HUDEP-2 (cell line): Measurements from ENCODE around the gene METTL22.
A peak's percentile ranks its signal among the peaks of the same experiment; 100 is the strongest.

Source experiments
- DNase-seq, 76 experiments: peaks; one replicate each; lab custom pipeline; 2025; ENCODE audit not compliant: unreplicated experiment in 76 of 76; lab: John Stamatoyannopoulos, UW

METTL22 gene

GRCh38 chr16:8630255-8630953 lies 8.9 kb downstream of the METTL22 start:
- no peak for DNase-seq

GRCh38 chr16:8631373-8631772 lies 9.9 kb downstream of the METTL22 start:
- no peak for DNase-seq

GRCh38 chr16:8631818-8632465 lies 10.4 kb downstream of the METTL22 start:
- DNase-seq = peak in 11 of 76 experiments; percentile 1 to 35 (median 17)

GRCh38 chr16:8632675-8633182 lies 11.2 kb downstream of the METTL22 start:
- no peak for DNase-seq

- peak in 26 of 76 experiments; percentile 4 to 69 (median 20) for DNase-seq
These were observed 13.7 kb downstream of the METTL22 start for GRCh38 chr16:8634991-8635736.

- DNase-seq = no peak
These were observed 18.2 kb downstream of the METTL22 start for GRCh38 chr16:8639694-8640093.

- DNase-seq = peak in 62 of 76 experiments; percentile 8 to 71 (median 50)
These were observed 20.2 kb downstream of the METTL22 start for GRCh38 chr16:8641671-8642070.

GRCh38 chr16:8642146-8642545 lies 20.6 kb downstream of the METTL22 start:
- no peak for DNase-seq

GRCh38 chr16:8644211-8645140 lies 23.0 kb downstream of the METTL22 start:
- DNase-seq = no peak

- DNase-seq = no peak
These were observed 23.6 kb downstream of the METTL22 start for GRCh38 chr16:8645141-8645521.

GRCh38 chr16:8645831-8646230 lies 24.3 kb downstream of the METTL22 start:
- peak in 1 of 76 experiments; percentile 26 for DNase-seq

- peak in 74 of 76 experiments; percentile 35 to 84 (median 67) for DNase-seq
These were observed 25.0 kb downstream of the METTL22 start for GRCh38 chr16:8646326-8647053.

GRCh38 chr16:8647721-8648318 lies 26.3 kb downstream of the METTL22 start:
- no peak for DNase-seq

GRCh38 chr16:8648877-8649276 lies 27.4 kb downstream of the METTL22 start:
- DNase-seq = no peak

- no peak for DNase-seq
These were observed 28.5 kb downstream of the METTL22 start for GRCh38 chr16:8649829-8650554.

GRCh38 chr16:8651958-8652357 lies 30.5 kb downstream of the METTL22 start:
- peak in 5 of 76 experiments; percentile 3 to 11 (median 6) for DNase-seq

GRCh38 chr16:8655184-8655717 lies 33.8 kb downstream of the METTL22 start:
- peak in 10 of 76 experiments; percentile 4 to 47 (median 6) for DNase-seq

- DNase-seq = no peak
These were observed 34.9 kb downstream of the METTL22 start for GRCh38 chr16:8656376-8656775.
